ENCODE data around the gene CNOT4.

DNA sequence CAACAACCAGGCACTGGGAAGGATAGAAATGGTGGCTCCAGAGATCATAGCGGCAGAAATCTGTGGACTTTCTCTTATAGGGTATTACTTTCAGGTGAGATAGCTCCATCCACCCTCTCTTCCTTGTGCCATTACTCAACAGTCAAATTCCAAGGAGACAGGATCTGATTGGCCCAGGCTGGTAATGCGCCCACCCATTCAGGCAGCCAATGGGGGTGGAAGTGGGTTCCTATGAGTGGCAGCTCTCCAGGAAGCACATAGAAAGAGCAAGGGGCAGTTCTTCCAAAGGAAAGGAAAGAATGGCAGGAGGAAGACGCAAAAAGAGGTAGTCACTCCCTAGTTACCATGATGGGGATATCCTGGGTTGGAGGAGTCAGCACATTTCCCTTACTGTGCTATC lies 181.8 kb downstream of the CNOT4 start:
- TF ChIP-seq CTCF (IDR thresholded peaks at IDR 0.05) (no peak), POLR2A (IDR thresholded peaks at IDR 0.05) (no peak)
